GM12892 (cell line): Measurements from ENCODE around the gene PCYT2.

Source experiments
- POLR2A ChIP-seq: IDR thresholded peaks from 2 replicates; pipeline ENCODE4 v1.6.1; 2011; ENCODE audit warnings: low read depth, low read length, control low read depth
- POLR2AphosphoS5 ChIP-seq: IDR thresholded peaks from 2 replicates; pipeline ENCODE4 v1.6.1; 2011; ENCODE audit warnings: low read depth, low read length, control low read depth
- TAF1 ChIP-seq: IDR thresholded peaks from 2 replicates; pipeline ENCODE4 v1.6.1; 2011; ENCODE audit warnings: low read depth, mild to moderate bottlenecking, control low read depth, low read length, borderline replicate concordance

- TF ChIP-seq POLR2A (no peak), POLR2AphosphoS5 (no peak), TAF1 (no peak)
Observed at GRCh38 chr17:81913394-81914102, 2.3 kb upstream of the PCYT2 start.
